Measurements from ENCODE around the gene GABBR2.

DNA sequence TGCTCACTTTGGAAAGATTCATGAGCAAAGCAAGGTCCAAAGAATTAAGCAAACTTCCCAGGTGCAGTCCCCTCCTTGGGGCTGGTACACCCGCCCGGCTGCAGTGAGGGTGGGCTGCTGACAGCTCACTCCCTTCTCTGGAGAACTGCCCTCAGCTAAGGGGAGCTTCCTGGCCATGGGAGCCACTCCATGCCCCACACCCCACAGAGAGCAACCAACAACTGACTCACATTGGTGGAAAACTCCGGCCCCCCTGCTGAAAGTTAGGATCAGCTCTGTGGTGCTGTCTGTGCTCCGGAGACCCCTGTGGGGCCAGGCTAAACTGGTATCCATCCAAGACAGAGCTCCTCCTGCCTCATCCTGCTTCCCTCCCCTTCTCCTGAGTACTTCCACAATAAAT is 223.0 kb downstream of the GABBR2 start:
- TF ChIP-seq, protein P1, sequence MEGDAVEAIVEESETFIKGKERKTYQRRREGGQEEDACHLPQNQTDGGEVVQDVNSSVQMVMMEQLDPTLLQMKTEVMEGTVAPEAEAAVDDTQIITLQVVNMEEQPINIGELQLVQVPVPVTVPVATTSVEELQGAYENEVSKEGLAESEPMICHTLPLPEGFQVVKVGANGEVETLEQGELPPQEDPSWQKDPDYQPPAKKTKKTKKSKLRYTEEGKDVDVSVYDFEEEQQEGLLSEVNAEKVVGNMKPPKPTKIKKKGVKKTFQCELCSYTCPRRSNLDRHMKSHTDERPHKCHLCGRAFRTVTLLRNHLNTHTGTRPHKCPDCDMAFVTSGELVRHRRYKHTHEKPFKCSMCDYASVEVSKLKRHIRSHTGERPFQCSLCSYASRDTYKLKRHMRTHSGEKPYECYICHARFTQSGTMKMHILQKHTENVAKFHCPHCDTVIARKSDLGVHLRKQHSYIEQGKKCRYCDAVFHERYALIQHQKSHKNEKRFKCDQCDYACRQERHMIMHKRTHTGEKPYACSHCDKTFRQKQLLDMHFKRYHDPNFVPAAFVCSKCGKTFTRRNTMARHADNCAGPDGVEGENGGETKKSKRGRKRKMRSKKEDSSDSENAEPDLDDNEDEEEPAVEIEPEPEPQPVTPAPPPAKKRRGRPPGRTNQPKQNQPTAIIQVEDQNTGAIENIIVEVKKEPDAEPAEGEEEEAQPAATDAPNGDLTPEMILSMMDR (IDR thresholded peaks at IDR 0.05; ENCODE audit: low read depth, low read length, poor library complexity, severe bottlenecking) = no peak
- no peak for TF ChIP-seq EZH2phosphoT487 (IDR thresholded peaks at IDR 0.05; ENCODE audit: borderline replicate concordance, low read length)
